HG03196 (cell line): Measurements from ENCODE around the gene CCDC179.

Source experiments
- ATAC-seq: cut with Tn5 transposase; IDR thresholded peaks from one replicate; pipeline ENCODE4 v1.9.1; 2021; ENCODE audit not compliant: unreplicated experiment

The CCDC179 gene

GRCh38 chr11:22808571-22809197 lies 51.6 kb downstream of the CCDC179 start:
- ATAC-seq, result no peak

GRCh38 chr11:22807855-22808570 lies 52.3 kb downstream of the CCDC179 start:
- ATAC-seq, result peak; percentile 91

GRCh38 chr11:22807391-22807790 lies 52.9 kb downstream of the CCDC179 start:
- ATAC-seq, result no peak

GRCh38 chr11:22802861-22803260 lies 57.4 kb downstream of the CCDC179 start:
- ATAC-seq, result no peak

GRCh38 chr11:22800482-22800881 lies 59.8 kb downstream of the CCDC179 start:
- ATAC-seq, result no peak

GRCh38 chr11:22798901-22799300 lies 61.4 kb downstream of the CCDC179 start:
- no peak for ATAC-seq

GRCh38 chr11:22797047-22797446 lies 63.2 kb downstream of the CCDC179 start:
- no peak for ATAC-seq
